DMS153 (cell line): ENCODE results near the gene FUT8.

Experiments used
- DNase-seq: peaks from one replicate; lab custom pipeline; 2025; lab: John Stamatoyannopoulos, UW

FUT8 gene

DNA sequence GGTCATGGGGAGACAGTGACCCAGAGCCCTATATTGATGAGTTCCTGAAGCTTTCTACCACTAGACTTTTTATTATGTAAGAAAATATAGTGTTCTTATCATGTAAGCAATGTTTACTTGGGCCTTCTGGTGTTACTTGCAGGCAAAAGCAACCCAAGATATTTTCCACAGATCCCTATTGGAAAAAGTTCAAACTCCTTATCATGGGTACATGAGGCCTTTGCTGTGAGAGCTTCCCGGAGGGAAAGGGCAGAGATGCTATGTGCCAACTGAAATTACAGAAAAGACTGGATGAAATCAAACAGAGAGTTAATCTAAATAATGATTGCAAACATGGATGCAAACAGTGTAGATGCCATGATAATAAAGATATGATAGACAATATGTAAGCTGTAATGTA, 361.5 kb downstream of the FUT8 start:
- DNase-seq: no peak

DNA sequence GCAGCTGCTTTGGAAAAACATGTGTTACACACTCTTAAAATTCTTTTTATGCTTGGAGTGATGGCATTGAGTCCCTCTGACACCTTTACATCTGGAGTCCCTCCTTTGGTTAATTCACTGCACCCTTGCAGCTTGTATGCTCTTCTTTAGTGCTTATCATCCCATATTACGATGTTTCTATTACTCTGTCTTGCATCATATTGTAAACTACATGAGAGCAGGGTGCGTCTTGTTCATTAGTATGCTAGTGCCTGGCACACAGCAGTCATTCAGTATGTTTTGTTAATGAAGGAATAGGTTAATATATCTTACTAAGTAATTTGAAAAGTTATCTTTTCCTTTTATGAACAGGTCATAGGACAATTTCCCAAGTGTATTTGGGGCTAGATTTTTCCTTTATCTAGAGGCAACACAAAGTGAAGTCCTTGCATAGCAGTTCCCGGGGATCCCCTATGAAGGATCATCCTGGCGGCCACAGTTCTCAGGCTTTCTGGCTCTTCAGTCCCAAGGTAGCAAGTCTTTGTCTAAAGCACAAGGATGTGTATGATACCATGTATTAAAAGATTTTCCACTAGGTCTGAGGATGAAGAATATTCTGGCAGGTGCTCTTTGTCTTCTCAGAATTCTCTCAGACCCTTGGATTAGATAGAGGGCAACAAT, 363.8 kb downstream of the FUT8 start:
- DNase-seq: no peak

- no peak for DNase-seq
Observed at GRCh38 chr14:65780566-65780965, 368.0 kb downstream of the FUT8 start.

- no peak for DNase-seq
Observed at GRCh38 chr14:65783101-65783500, 370.6 kb downstream of the FUT8 start.

DNA sequence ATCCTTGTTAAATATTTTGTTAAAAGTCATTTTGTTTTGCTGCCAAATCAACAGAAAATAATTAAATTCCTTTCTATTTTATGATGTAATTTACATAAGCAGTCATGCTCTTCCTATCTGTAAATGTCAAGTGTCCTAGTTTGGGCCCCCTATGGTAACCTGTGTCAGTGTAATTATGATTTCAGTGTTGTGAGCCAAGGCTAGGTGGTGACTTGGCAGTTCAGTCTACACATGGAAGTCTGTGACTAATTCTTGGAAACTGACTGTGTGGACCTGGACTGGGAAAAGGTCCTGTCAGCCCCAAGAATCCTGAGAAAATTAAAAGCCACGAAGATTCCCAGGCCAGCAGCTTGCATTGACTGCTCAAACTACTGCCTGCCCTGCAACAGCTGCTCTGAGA, 371.0 kb downstream of the FUT8 start:
- DNase-seq: no peak

DNA sequence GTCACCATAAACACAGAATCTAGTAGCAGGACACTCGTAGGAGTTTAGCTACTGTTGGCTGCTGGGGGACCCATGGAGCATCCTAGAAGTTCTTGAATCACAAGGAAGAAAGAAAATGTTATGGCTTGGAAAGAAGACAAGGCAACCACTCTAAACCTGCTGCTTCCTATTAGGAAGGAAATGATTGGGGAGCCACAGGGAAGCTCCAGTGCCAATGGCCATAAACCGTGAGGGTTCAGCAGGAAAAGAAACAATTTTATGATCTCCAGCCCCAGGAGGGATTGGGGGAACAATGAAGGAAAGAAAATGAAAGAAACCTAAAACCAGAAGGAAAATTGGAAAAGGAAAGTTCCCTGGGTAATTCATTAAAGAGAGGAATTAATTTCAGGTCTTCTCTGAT, 372.0 kb downstream of the FUT8 start:
- no peak for DNase-seq

DNA sequence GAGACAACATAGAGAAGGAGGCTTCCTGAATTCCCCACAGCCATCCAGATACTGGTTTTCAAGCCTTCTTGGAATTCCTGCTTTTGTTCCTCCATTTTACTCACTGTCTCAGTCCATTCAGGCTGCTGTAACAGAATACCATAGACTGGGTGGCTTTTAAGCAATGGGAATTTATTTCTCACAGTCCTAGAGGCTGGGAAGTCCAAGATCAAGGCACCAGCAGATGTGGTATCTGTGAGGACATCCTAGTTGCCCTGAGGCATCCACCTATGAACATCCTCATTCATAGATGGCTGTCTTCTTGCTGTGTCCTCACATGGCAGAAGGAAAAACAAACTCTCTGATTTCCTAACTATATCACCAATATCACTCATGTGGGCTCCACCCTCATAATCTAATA, 374.9 kb downstream of the FUT8 start:
- no peak for DNase-seq

GRCh38 chr14:65788876-65789275, 376.3 kb downstream of the FUT8 start:
- DNase-seq: no peak

DNA sequence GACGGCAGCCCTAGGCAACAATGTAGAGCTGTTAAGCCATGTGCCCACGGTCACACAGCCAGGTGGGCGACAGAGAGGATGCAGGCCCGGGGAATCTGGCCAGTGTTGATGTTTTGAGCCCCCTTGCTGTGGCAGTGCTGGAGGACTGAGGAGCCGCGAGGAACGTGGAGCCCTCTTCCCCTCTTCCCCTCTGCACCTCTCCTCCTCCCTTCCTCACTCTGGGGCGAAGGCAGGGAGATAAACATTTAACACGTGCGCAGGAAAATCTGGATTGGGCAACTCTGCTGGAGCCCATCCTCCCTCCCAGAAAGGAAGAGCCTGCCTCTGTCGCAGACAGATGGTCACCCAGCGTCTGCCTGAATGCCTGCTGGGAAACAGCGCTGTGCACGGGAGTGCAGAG, 376.8 kb downstream of the FUT8 start:
- DNase-seq: no peak

GRCh38 chr14:65790172-65790815, 377.8 kb downstream of the FUT8 start:
- no peak for DNase-seq

DNA sequence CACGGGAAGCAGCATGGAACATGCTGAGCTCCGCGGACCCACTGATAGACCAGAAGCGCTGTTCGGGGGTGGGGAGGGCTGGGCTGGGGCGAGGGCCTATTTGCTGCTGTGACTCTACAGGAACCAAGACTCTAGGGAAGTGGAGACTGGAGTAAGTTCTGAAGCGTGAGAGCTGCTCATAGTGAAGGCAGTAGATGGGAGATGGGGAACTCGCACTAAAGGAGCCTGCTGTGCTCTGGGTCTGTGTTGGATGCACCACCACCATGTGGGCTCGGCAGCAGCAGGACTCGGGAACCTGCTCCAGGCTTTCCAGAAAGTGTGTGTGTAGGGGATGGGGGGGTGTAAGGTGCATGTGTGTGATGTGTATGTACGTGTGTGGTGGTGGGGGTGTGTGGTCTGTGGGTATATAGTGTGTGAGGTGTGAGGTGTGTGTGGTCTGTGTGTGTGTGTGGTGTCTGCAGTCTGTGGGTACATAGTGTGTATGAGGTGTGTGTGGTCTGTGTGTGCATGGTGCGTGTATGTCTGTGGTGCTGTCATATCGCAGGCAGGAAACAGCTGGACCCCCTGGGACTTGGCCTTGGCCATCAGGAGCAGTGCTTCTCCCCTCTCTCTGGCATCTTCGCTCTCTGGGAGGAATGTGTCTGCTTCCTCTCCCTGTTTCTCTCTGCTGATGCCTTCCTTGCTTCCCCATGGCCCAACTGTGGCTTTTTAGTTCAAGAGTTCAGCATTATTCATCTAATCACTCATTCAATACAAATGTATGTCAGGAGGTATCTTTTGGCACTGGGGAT, 378.9 kb downstream of the FUT8 start:
- no peak for DNase-seq

DNA sequence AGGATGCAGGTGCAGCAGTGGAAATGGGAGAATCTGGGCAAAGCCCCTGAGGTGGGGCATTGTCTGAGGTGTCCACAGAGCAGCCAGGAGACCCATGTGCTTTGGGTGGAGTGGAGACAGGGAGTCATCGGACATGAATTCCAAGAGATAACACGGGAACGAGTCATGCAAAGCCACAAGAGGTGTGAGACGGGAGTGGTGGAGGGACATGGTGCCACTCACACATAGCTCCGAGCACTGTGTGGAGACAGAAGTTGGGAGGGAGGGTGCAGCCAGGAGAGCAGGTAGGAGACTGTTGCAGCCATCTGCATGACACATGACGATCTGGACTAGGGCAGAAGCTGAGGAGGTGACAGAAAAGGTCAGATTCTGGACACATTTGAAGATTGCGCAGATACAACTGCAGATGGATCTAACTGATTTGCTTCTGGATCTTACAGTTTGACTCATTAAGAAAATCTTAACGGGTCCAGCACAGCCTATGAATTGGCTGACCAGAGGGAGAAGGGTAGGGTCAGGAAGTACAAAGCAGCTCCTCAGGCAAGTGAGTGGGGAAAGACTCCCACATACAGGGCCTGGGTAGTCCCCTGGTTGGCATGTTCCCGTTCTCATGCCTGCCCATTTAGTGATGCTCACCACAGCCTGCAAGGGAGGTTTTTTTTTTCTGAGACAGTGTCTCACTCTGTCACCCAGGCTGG, 379.8 kb downstream of the FUT8 start:
- no peak for DNase-seq
